Esophagus squamous epithelium (tissue), 5 donors: ENCODE measurements around the gene KLHL42. TPM values are rescaled to one million over a fixed set of nuclear protein-coding genes. Genes with fewer than 3 reads are reported as not detected.
"Not testable (repeated sequence)": the region's sequence is repeated elsewhere in the genome, so short reads cannot be mapped to it uniquely, and the experiment has no call there.

Experiments used
- DNase-seq: peaks from one replicate; lab custom pipeline; 2025; lab: John Stamatoyannopoulos, UW
- H3K27ac ChIP-seq, 4 donors: fragments of 200-600 bp; sonication (generic); one replicate each; pipeline ENCODE4 v1.5.1; 2016 to 2019; ENCODE audit warnings: mild to moderate bottlenecking in 1 of 4
- H3K27me3 ChIP-seq, 4 donors: fragments of 200-600 bp; sonication (generic); 1 replicate in 3 of 4; 2 replicates in 1 of 4; pipeline versions ENCODE4 v1.5.1 to v1.6.0; 2017 to 2021; ENCODE audit warnings: antibody characterized with exemption in 1 of 4
- H3K36me3 ChIP-seq, 3 donors: fragments of 200-600 bp; sonication (generic); one replicate each; pipeline ENCODE4 v1.5.1; 2016 to 2019
- H3K4me1 ChIP-seq, 3 donors: fragments of 200-600 bp; sonication (generic); one replicate each; pipeline ENCODE4 v1.5.1; 2017 to 2019
- H3K4me3 ChIP-seq, 4 donors: fragments of 200-600 bp; sonication (generic); 1 replicate in 3 of 4; 2 replicates in 1 of 4; pipeline ENCODE4 v1.5.1; 2016 to 2019; ENCODE audit warnings: mild to moderate bottlenecking in 2 of 4, moderate library complexity in 1 of 4
- H3K9me3 ChIP-seq, 3 donors: fragments of 200-600 bp; sonication (generic); one replicate each; pipeline ENCODE4 v1.5.1; 2016 to 2019
- POLR2A ChIP-seq, 4 donors: fragments of 450-650 bp; IDR thresholded peaks; one replicate each; pipeline ENCODE4 v1.6.1; 2017; ENCODE audit warnings: antibody characterized with exemption in 4 of 4, mild to moderate bottlenecking in 4 of 4, moderate library complexity in 3 of 4
- WGBS, 2 donors: methylation state at CpG; one replicate each; pipeline ENCODE4 v1.1.5; 2018; 5-methylcytosine and 5-hydroxymethylcytosine counted together
- intact Hi-C: fragments of 100-400 bp; cut with DNase I; formaldehyde crosslinking; loops from one replicate; pipeline ENCODE4 v1.15.0; 2022
- total RNA-seq, 4 donors: library from RNA; depleted of rRNA; stranded (reverse); fragments of >200 nt; gene quantifications; one replicate each; pipeline ENCODE4 v1.1.0, GENCODE V29; 2016
- TF ChIP-seq, protein P1 (sequence below), 6 experiments: fragments of 450-650 bp in 4 of 6; fragments of 200-600 bp in 2 of 6; sonication (generic) in 2 of 6; IDR thresholded peaks; one replicate each; pipeline ENCODE4 v1.5.1; 2016 to 2019; ENCODE audit warnings: antibody characterized with exemption in 6 of 6, mild to moderate bottlenecking in 4 of 6, moderate library complexity in 4 of 6
- donor health status: DM: yes; HTN: yes; CAD: no.

The KLHL42 gene
- total RNA-seq, 4 donors from 2014 or later = 9.2 to 33.2 (median 11.3) TPM

DNA sequence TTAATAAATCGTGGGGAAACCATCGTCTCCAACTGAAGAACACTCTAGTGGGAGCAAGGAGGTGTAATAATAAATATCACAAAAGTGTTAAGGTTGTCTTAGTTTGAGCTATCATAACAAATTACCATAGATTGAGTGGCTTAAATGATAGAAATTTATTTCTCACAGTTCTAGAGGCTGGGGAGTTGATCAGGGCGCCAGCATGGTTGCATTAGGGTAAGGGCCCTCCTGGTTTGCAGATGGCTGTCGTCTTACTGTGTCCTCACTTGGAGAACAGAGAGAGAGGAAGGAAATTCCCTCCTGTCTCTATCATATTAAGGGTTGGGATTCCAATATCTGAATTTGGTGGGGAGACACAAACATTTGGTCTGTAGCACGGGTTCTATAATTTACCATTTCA is 36.4 kb upstream of the KLHL42 start:
- no peak for TF ChIP-seq POLR2A (IDR thresholded peaks at IDR 0.05)
- TF ChIP-seq, protein P1, sequence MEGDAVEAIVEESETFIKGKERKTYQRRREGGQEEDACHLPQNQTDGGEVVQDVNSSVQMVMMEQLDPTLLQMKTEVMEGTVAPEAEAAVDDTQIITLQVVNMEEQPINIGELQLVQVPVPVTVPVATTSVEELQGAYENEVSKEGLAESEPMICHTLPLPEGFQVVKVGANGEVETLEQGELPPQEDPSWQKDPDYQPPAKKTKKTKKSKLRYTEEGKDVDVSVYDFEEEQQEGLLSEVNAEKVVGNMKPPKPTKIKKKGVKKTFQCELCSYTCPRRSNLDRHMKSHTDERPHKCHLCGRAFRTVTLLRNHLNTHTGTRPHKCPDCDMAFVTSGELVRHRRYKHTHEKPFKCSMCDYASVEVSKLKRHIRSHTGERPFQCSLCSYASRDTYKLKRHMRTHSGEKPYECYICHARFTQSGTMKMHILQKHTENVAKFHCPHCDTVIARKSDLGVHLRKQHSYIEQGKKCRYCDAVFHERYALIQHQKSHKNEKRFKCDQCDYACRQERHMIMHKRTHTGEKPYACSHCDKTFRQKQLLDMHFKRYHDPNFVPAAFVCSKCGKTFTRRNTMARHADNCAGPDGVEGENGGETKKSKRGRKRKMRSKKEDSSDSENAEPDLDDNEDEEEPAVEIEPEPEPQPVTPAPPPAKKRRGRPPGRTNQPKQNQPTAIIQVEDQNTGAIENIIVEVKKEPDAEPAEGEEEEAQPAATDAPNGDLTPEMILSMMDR (IDR thresholded peaks at IDR 0.05) = no peak
- H3K4me1 ChIP-seq = peaks cover 6 to 21% (median 15%) of the 10 kb centered on the region in 3 donors
- peaks cover 0 to 64% (median 0%) of the 10 kb centered on the region in 3 donors for H3K36me3 ChIP-seq
- intact Hi-C loops = no loop called here
- no peaks in the 10 kb centered on the region for H3K9me3 ChIP-seq
- no peak overlapping the region for H3K4me3 ChIP-seq
- no peak for DNase-seq
- H3K27me3 ChIP-seq = no peaks in the 10 kb centered on the region
- H3K27ac ChIP-seq = no peak overlapping the region
- 96 to 99% methylated on average over 4 to 5 of the region's 5 CpGs for WGBS, 2 donors

GRCh38 chr12:27745734-27746133 is 34.3 kb upstream of the KLHL42 start:
- 63 to 92% methylated on average over 1 of the region's 1 CpG for WGBS, 2 donors
- DNase-seq, H3K4me3 ChIP-seq, intact Hi-C loops, H3K27me3 ChIP-seq, H3K9me3 ChIP-seq: not testable (repeated sequence)
- peaks cover 0 to 42% (median 0%) of the 10 kb centered on the region in 3 donors for H3K36me3 ChIP-seq
- peak overlapping the region in 1 of 4 donors; percentile 86 for H3K27ac ChIP-seq
- peaks cover 6 to 24% (median 17%) of the 10 kb centered on the region in 3 donors for H3K4me1 ChIP-seq

- intact Hi-C loops = no loop called here
- no peak for TF ChIP-seq POLR2A (IDR thresholded peaks at IDR 0.05)
- TF ChIP-seq, protein P1 (IDR thresholded peaks at IDR 0.05) = no peak
- no peaks in the 10 kb centered on the region for H3K9me3 ChIP-seq
- no peak for DNase-seq
- peaks cover 6 to 35% (median 17%) of the 10 kb centered on the region in 3 donors for H3K4me1 ChIP-seq
- H3K4me3 ChIP-seq = no peak overlapping the region
- peaks cover 0 to 31% (median 0%) of the 10 kb centered on the region in 3 donors for H3K36me3 ChIP-seq
- WGBS, 2 donors = 84 to 85% methylated on average over 3 of the region's 3 CpGs
- H3K27ac ChIP-seq = peak overlapping the region; percentile 40 to 87 (median 83)
- H3K27me3 ChIP-seq = no peaks in the 10 kb centered on the region
Observed at GRCh38 chr12:27747111-27747820, 32.8 kb upstream of the KLHL42 start.

DNA sequence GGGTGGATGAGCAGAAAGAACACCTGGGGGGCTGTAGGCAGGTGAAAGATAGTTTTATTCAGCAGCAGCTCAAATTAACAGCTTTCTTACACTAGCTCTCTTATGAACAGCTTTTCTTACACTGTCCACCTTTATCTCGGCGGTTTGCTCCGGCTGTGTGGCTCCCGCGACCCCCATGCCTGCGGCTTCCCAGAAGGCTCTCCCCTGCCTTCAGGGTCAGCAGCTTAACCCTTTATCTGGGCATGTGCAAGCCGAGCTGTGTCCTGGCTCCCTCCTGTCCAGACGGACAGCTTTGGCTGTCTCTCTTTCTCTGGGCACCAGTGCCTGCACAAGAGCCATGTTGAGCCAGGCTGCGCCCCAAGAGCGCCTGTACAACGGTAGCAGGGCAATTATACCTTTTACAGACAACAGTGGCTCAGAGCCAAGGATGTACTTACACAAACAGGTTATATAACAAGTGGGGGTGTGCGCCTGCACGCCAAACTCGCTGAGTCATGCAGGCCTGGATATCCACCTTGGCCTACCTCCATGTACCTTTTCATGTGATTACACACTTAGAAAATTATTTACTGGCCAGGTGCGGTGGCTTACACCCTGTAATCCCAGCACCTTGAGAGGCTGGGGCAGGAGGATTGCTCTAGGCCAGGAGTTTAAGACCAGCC is 28.5 kb upstream of the KLHL42 start:
- intact Hi-C loops = no loop called here
- 33 to 73% methylated on average over 5 to 13 of the region's 15 CpGs for WGBS, 2 donors
- peak overlapping the region in 3 of 4 donors; percentile 30 to 65 (median 63) for H3K27ac ChIP-seq
- no peak overlapping the region for H3K4me3 ChIP-seq
- H3K4me1 ChIP-seq = peaks cover 6 to 35% (median 17%) of the 10 kb centered on the region in 3 donors
- TF ChIP-seq POLR2A (IDR thresholded peaks at IDR 0.05) = no peak
- TF ChIP-seq, protein P1 (IDR thresholded peaks at IDR 0.05) = no peak
- peaks cover 0 to 27% (median 0%) of the 10 kb centered on the region in 3 donors for H3K36me3 ChIP-seq
- no peaks in the 10 kb centered on the region for H3K9me3 ChIP-seq
- no peak for DNase-seq
- H3K27me3 ChIP-seq = no peaks in the 10 kb centered on the region

GRCh38 chr12:27754795-27755194 is 25.2 kb upstream of the KLHL42 start:
- TF ChIP-seq POLR2A (IDR thresholded peaks at IDR 0.05) = no peak
- TF ChIP-seq, protein P1 (IDR thresholded peaks at IDR 0.05) = no peak
- H3K36me3 ChIP-seq = peaks cover 0 to 36% (median 0%) of the 10 kb centered on the region in 3 donors
- peaks cover 0 to 11% (median 0%) of the 10 kb centered on the region in 3 donors for H3K4me1 ChIP-seq
- WGBS, 2 donors = 92% methylated on average over 3 of the region's 3 CpGs
- intact Hi-C loops = no loop called here
- H3K27ac ChIP-seq = no peak overlapping the region
- H3K4me3 ChIP-seq = no peak overlapping the region
- no peak for DNase-seq
- no peaks in the 10 kb centered on the region for H3K27me3 ChIP-seq
- no peaks in the 10 kb centered on the region for H3K9me3 ChIP-seq
